Activated CD8-positive, alpha-beta memory T cell treated with anti-CD3 and anti-CD28 coated beads, Interleukin-2, amount 50 U/mL, for 1 hour (primary cell): ENCODE data around the gene FMNL2.

Experiments used
- DNase-seq: peaks from one replicate; pipeline ENCODE4 v3.0.0-alpha.2; 2020; ENCODE audit errors: extremely low read depth

FMNL2 gene

DNA sequence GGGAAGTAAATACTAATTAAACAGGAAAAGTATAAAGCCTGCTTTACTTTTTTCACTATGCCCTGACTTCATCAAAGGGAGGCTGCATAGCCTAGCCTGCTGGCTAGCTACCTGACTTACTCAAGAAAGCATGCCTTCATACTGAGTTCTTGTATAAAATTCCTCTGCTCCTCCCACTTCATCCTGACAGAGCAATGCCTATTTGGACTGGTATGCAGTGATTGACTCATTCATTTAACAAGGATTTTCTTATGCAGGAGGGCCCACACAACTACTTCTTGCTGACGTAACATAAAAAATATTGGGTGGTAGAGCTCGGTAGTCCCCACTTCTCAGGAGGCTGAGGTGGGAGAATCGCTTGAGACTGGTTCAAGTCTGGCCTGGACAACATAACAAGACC, 311.8 kb downstream of the FMNL2 start:
- DNase-seq: no peak

DNA sequence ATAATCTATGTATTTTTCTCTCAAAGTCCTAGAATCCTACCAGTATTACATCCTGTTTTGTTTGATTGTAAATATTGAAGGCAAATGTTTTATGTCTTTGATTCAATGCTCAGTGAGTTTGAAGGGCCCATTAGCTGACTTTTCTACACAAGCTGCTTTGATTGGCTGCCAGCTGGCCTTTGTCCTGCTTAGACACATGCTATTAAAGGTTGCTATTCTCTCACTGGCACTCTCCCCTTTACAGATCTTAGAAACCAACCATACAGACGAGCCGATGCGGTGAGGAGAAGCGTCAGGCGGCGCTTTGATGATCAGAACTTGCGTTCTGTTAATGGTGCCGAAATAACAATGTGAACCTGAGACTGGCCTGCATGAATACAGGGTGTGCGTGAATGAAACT, 312.6 kb downstream of the FMNL2 start:
- no peak for DNase-seq

DNA sequence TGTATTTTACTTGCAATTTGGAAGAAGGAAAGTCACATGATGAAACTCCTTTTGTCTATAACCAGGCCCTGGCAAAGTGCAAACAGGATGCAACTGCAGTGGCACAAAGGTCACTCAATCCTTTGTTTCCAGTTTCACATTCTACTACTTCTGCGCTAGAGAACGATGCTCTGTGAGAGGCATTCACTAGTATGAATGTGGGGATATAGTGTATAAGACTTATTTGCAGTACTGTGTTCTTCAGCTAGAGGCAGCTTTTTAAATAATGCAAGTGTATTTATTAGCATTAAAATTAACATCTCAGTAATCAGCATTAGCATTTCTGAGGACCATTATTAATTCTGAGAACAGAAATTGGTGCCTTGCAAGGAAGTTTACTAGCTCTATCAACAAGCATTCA, 313.4 kb downstream of the FMNL2 start:
- DNase-seq: no peak

DNA sequence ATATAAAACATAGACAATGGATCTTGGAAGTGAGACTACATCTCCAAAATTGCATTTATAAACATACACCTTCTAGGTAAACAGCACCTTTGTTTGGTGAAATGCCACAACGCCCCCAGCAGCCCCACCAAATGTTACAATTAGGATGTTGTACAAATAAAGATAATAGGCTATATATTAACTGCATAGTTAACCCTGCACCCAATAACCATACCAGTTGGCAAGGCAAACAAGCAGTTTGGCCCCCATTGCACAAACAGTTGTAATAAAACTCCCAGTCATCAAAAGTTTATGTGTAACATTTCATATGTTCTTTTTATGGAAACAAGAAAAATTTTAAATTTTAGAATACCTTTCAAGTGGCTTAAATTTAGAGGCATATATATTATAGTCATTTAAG, 315.0 kb downstream of the FMNL2 start:
- DNase-seq: no peak

DNA sequence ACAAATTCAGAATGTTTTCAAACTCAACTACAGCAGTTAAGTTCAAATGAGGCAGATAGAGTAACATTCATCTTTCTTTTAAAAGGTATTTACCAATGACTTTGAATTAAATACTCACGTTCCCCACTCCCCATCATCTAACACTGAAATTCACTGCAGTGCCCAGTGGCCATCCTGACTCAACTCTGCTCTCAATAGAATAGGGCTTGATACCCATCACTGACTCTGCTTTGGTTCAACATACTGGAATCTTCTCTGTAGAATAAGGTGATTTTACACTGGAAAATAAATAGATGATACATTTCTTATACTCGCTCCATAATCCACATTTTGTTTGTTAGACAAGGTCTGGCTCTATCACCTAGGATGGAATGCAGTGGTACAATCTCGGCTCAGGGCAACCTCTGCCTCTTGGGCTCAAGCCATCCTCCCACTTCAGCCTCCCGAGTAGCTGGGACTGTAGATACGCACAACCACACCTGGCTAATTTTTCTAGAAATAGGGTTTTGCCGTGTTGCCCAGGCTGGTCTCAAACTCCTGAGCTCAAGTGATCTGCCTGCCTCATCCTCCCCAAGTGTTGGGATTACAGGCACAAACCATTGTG, 315.9 kb downstream of the FMNL2 start:
- no peak for DNase-seq

DNA sequence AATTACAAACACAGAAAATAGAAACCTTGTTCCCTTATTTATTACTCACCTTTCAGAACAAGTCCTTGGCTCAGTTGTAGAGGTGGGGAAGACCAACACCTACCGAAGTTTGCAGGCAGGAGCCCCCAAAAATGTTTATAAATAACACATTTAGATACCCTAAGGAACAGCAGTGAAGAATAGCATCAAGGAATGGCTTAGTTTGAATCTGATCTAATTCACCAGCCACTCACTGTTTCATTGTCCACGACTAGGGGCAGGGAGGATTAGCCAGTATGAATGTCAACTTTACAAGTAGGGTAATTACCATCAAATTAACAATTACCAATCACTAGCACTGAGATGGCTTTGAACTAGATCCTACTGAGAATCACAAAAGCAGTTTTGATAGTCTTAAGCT, 316.9 kb downstream of the FMNL2 start:
- no peak for DNase-seq

DNA sequence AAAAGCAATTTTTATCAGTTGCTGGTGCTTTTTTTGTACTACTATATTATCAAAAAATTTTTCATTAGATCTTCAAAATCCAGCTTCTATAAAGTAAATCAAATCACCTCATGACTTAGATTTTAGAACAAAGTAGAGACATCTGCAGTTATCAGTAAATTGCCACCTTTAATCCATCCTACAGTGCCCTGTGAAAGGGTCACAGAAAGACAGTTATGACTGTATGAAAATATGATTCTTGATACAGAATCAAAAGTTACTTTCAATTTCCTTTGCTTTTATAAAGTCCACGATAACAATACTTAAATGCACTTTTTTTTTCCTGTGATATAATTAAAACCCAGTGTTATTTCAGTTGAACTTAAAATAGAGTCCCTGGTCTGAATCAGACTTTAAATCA, 320.9 kb downstream of the FMNL2 start:
- no peak for DNase-seq

DNA sequence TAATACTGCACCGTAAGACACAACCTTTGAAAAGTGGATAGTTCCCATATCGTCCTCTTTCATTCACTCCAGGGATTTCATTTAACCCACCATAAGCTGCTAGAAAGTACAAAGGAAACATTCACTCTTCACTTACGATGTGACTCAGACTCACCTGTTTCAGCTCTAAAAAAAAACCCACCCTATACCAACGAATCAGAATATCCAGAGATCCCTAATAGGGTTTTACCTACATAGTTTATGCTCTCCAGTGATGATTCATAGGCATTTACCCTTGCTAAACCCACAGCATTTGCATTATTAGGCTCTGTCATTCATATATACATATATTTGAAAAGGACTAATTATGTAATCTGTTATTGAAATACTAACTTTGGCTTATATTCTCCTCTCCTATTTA, 322.1 kb downstream of the FMNL2 start:
- no peak for DNase-seq

DNA sequence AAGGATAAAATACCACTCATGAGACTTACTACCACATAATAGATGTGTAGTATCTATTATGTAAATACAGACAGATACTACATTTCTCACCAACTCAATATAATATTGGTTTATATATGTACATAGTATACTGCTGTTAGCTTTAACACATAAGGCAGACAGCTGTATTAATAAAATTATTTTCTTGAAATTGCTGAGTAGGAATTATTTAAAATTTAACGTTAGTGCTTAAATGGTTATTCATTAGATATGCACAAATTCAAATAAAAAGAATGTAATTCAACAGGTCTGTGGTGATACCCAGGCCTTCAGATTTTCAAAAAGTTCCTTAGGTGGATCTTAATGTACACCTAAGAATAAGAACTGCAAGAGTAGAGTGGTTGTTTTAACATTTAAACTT, 323.2 kb downstream of the FMNL2 start:
- DNase-seq: no peak

DNA sequence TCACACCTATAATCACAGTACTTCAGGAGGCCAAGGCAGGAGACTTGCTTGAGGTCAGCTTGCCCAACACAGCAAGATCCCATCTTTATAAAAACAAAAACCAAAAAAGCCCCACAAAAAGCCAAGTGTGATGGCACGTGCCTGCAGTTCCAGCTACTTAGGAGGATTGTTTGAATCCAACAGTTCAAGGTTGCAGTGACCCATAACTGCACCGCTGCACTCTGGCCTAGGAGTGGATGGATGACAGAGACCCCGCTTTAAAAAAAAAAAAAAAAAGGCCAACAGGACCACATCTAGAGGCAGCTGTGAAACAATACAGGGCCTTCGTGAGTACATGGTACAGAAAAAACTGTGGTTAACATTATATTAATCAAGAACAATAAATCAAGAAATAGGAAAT, 326.1 kb downstream of the FMNL2 start:
- no peak for DNase-seq

DNA sequence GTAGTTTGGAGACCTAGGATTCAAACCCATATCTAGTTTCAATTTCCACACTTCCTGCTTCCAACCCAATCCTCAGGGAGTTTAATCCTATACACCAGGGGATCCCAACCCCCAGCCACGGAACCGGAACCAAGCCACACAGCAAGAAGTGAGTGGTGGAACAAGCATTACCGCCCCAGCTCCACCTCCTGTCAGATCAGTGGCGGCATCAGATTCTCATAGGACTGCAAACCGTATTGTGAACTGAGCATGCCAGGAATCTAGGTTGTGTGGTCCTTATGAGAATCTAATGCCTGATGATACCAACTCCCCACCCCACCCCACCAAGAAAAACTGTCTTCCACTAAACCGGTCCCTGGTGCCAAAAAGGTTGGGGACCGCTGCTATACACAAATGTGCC, 329.8 kb downstream of the FMNL2 start:
- no peak for DNase-seq

DNA sequence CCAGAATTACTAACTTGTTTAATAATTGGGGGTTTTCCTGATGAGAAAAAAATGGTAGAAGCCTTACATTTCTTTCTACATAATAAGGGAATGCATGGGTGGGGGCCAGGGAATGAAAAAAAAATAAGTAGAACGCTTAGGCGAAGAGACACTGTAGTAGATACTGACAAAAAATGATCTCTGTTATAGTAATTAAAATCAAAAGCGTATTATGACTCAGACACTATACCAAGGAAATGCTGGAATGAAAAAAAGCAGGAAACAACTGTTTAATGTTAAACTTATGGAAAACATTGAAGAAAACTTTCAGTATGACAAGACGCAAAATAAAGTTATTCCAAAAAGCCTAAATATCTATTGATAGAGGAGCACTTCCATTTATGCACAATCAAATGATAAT, 339.4 kb downstream of the FMNL2 start:
- DNase-seq: no peak

DNA sequence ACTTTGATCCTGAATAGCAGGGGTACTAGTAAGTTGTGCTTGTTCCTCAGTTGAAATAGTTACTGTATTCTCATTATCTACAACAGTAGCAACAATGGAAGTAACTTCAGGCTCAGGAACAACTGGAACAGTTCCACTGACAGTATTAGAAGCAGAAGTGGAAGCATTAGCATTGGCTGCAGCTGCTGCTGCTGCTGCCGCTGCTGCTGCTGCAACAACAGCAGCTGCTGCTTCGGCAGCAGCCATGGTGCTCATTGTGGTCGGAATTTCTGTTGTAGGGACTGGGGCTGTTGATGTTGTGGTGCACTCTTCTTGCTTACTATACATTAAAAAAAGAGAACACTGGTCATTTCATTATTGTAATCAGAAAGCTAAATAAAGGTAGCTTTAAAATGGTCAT, 341.5 kb downstream of the FMNL2 start:
- DNase-seq: no peak

DNA sequence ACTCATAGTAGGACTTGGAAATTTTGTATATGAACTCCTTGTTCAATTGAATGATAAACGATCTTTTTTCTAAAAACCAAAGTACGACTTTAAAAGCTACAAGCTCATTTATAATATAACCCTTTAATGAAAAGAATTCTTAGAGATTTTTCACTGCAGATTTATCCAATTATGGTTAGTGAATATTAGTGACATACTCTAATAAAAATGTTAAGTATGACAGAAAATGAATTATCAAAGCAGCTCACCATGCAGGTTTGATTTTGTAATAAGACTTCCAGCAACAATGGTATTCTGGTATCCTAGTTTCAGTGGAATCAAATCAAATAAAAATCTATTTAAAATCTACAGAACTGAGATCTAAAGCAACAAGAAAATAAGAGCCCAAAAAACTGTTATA, 343.8 kb downstream of the FMNL2 start:
- DNase-seq: no peak

DNA sequence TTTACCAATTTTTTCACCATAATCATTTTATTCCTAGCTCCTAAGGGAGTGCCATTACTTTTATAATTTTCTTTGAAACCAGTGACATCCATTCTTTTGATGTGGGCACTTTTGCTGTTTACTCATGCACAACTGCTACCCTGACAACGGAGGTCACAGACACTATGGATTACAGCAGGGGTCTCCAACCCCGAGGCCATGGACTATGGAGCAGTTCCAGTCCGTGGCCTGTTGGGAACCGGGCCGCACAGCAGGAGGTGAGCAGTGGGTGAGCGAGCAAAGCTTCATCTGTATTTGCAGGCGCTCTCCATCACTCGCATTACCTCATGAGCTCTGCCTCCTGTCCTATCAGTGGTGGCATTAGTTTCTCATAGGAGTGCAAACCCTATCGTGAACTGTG, 347.7 kb downstream of the FMNL2 start:
- DNase-seq: no peak

DNA sequence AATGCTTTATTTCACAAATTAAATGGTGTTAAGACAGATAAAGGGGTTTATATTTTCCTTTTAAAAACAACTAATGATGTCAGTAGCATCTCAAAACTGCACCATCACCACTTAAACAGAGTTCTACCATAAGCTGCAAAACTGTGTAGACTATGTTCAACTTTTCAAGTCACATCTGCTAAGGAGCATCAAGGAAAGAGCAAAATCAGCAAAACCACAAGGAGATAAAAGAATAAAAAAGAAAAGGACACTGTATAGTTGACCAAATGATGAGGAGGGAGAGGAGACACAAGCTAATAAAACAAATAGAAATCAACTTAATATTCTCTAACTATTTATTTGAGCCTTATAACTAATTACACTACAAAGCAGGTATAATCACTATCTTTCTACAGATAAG, 348.4 kb downstream of the FMNL2 start:
- DNase-seq: no peak

DNA sequence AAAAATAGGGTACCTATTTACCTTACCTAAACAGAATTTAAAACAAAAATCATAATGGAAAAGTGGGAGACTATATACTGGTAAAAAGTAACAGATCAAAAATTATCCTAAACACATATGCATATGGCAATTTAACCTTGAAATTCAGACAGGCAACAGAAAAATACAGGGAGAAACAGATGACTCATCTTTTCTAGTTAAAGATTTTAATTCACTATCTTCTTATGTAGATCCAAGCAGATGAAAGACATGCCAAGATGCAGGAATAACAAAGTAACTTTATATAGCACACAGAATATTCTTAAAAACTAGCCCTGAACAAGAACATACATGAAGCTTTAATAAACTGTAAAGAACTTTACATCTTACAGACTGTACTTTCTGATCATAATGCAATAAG, 351.3 kb downstream of the FMNL2 start:
- DNase-seq: no peak

DNA sequence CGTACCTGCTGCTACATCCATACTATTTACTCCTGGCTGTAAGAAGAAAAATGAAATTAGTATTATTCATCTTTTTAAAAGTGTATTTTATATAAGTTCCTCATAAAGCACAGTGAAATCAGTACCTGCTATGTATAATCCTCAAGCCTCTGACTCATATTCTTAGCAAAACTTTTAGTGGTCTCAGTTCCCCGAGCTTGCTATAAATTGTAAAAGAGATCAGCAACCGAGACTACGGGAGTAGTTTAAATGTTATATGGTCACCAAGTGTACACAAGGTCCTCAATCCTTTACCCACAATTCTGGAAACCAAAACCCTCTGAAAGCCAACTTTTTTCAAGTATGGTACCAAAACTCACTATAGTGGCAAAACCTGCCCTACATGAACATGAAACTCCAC, 358.1 kb downstream of the FMNL2 start:
- no peak for DNase-seq

DNA sequence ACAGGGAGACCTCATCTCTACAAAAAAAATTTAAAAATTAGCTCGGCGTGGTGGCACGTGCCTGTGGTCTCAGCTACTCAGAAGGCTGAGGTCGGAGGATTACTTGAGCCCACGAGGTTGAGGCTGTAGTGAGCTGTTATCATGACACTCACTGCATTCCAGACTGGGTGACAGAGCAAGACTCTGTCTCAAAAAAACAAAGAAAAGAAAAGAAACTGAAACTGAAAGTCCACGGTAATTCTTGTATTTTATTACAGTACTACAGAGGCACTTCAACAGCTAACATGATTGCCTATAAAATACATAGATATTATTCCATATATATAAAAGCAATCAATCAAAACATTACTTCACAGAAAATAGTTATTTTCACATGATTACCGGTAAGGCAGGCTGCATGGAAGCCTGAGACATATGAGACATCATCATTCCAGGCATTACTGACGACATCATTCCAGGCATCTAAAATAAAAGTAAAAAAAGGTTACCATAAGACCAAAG, 359.2 kb downstream of the FMNL2 start:
- no peak for DNase-seq

DNA sequence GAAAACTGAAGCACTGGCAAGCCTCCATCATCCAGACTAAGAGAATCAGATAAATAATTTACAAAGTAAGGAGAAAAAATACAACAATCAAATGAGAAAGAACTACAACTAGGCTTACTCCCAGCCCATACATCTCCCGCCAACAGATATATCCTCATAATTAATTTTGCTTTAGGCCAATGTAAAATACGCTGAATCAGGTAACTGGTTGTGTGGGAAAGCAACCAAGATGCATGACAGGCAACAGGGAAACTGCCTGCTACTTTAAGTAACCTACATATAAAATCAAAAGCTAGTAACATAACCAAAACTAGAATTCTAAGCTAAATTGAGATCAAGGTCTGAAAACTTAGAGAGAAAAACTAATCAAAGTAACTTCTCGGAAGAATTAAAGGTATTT, 360.8 kb downstream of the FMNL2 start:
- no peak for DNase-seq

DNA sequence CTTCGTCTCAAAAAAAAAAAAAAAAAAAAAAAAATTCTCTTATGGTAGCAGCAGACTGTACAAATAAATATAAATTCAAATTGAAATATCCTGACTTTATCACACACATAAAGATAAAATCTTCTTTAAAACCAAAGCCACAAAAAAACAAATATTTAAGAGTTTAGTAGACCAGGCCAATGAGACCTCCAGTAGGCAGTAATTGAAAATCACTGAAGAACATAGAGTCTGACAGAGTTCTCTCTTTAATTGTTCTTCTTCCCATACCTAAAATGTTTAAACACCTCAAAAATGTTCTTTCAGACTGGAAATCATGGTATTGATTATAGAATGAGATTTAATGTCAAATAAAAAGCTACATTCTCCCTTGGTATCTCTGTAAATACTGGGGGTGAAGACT, 361.5 kb downstream of the FMNL2 start:
- DNase-seq: no peak
